Pancreas (tissue), 10 donors: ENCODE data around the gene CCDC80. TPM values are rescaled to one million over a fixed set of nuclear protein-coding genes. Genes with fewer than 3 reads are reported as not detected.

ENCODE experiments used
- ATAC-seq, 4 donors: fragments of 200-7000 bp; cut with Tn5 transposase; one replicate each; pipeline versions ENCODE4 v1.8.0 to v1.9.1; 2020; ENCODE audit warnings: mild to moderate bottlenecking in 4 of 4, moderate library complexity in 4 of 4
- DNase-seq, 6 donors: peaks; one replicate each; pipeline ENCODE4 v3.0.0-alpha.2; 2020
- FAIRE-seq: peaks from 2 replicates; lab custom pipeline; 2012; peaks lifted over from hg19 to GRCh38; lab: Jason Lieb, UNC
- H3K27ac ChIP-seq, 4 donors: fragments of 200-600 bp; sonication (generic); 1 replicate in 3 of 4; 2 replicates in 1 of 4; pipeline versions ENCODE4 v1.5.0 to v1.8.0; 2020
- H3K27me3 ChIP-seq, 4 donors: fragments of 200-600 bp; one replicate each; pipeline ENCODE4 v1.8.0; 2021
- H3K36me3 ChIP-seq, 3 donors: fragments of 200-600 bp; sonication (generic) in 1 of 3; one replicate each; pipeline versions ENCODE4 v1.5.0 to v1.8.0; 2020 to 2021
- H3K4me1 ChIP-seq, 3 donors: fragments of 200-600 bp; one replicate each; pipeline ENCODE4 v1.8.0; 2021
- H3K4me3 ChIP-seq, 4 donors: fragments of 200-600 bp; sonication (generic) in 2 of 4; one replicate each; pipeline versions ENCODE4 v1.5.0 to v1.8.0; 2020 to 2021
- H3K9me3 ChIP-seq, 4 donors: fragments of 200-600 bp; one replicate each; pipeline ENCODE4 v1.8.0; 2021
- CTCF ChIP-seq, 4 donors: fragments of 200-600 bp; sonication (generic) in 3 of 4; IDR thresholded peaks; one replicate each; pipeline versions ENCODE4 v1.5.0 to v1.8.0; 2021; ENCODE audit warnings: antibody characterized with exemption in 4 of 4
- WGBS, 2 donors: extraction: QIAGEN DNeasy Blood & Tissue Kit; methylation state at CpG; one replicate each; pipeline ENCODE4 v1.1.7; 2013; 5-methylcytosine and 5-hydroxymethylcytosine counted together
- intact Hi-C, 3 donors: fragments of 100-400 bp; cut with DNase I; formaldehyde crosslinking; loops; one replicate each; pipeline versions ENCODE4 v1.11.1 to v1.14.2; 2022
- polyA plus RNA-seq, 2 donors: library from polyadenylated mRNA; stranded (reverse); fragments of 200-250 nt; gene quantifications; one replicate each; pipeline ENCODE4 v1.2.3, GENCODE V29; 2013
- total RNA-seq, 6 donors: library from RNA; stranded (reverse); fragmentation: NEBNext Ultra II Directional in 4 of 6; extraction: Animal tissue kit (Norgen Biotek cat#: 25700) in 4 of 6; gene quantifications; one replicate each; pipeline versions ENCODE4 v1.2.1 to v1.2.4, GENCODE V29; 2021 to 2023
- donor health status: healthy with polysubstance abuse.
- donor health status: DM: no; HTN: no; CAD: no; lungs with moderate emphysema.
- donor health status: DM: no; HTN: no; CAD: no.
- donor health status: control.
- donor health status: control.
- donor health status: Bipolar disorder and iron deficiency.
- donor health status: DM: yes; HTN: yes; CAD: no.
- donor health status: DM: no; HTN: no; CAD: no.
- donor health status: DM: no; HTN: no; CAD: no.
- donor health status: DM: yes; HTN: yes; CAD: no.

CCDC80 gene
- total and polyA plus RNA-seq, 8 donors: 6.1 to 100 (median 11.8) TPM

- H3K4me1 ChIP-seq: no peaks in the 10 kb centered on the region
- WGBS, 2 donors: 74 to 81% methylated on average over 1 of the region's 1 CpG
- no peaks in the 10 kb centered on the region for H3K27me3 ChIP-seq
- H3K27ac ChIP-seq: peak overlapping the region in 1 of 4 donors; percentile 6
- TF ChIP-seq CTCF (IDR thresholded peaks at IDR 0.05): no peak
- no peak overlapping the region for H3K4me3 ChIP-seq
- H3K36me3 ChIP-seq: no peaks in the 10 kb centered on the region
- intact Hi-C loops: no loop called here
- H3K9me3 ChIP-seq: no peaks in the 10 kb centered on the region
- DNase-seq (no peak), ATAC-seq (peak in 3 of 4 donors; percentile 22 to 36 (median 24)), FAIRE-seq (peak; percentile 85)
These were observed 5.3 kb downstream of the CCDC80 start for GRCh38 chr3:112635674-112636073.

- no peak for TF ChIP-seq CTCF (IDR thresholded peaks at IDR 0.05)
- H3K27ac ChIP-seq: no peak overlapping the region
- H3K4me1 ChIP-seq: no peaks in the 10 kb centered on the region
- ATAC-seq: no peak
- FAIRE-seq: no peak
- WGBS, 2 donors: 78 to 84% methylated on average over 4 of the region's 4 CpGs
- intact Hi-C loops: no loop called here
- no peaks in the 10 kb centered on the region for H3K36me3 ChIP-seq
- no peaks in the 10 kb centered on the region for H3K27me3 ChIP-seq
- no peak overlapping the region for H3K4me3 ChIP-seq
- no peak for DNase-seq
- H3K9me3 ChIP-seq: no peaks in the 10 kb centered on the region
These were observed 6.0 kb downstream of the CCDC80 start for GRCh38 chr3:112634786-112635541.

GRCh38 chr3:112633757-112634156 lies 7.2 kb downstream of the CCDC80 start:
- FAIRE-seq (no peak), DNase-seq (no peak), ATAC-seq (no peak)
- no peak overlapping the region for H3K4me3 ChIP-seq
- WGBS, 2 donors: 39 to 58% methylated on average over 1 of the region's 1 CpG
- no peaks in the 10 kb centered on the region for H3K4me1 ChIP-seq
- no peaks in the 10 kb centered on the region for H3K9me3 ChIP-seq
- no peaks in the 10 kb centered on the region for H3K27me3 ChIP-seq
- no peaks in the 10 kb centered on the region for H3K36me3 ChIP-seq
- H3K27ac ChIP-seq: no peak overlapping the region
- intact Hi-C loops: no loop called here
- TF ChIP-seq CTCF (IDR thresholded peaks at IDR 0.05): no peak

GRCh38 chr3:112633191-112633590 lies 7.8 kb downstream of the CCDC80 start:
- FAIRE-seq (no peak), DNase-seq (no peak), ATAC-seq (no peak)
- TF ChIP-seq CTCF (IDR thresholded peaks at IDR 0.05): no peak
- Histone ChIP-seq H3K27ac (no peak overlapping the region), H3K36me3 (no peaks in the 10 kb centered on the region), H3K27me3 (no peaks in the 10 kb centered on the region), H3K9me3 (no peaks in the 10 kb centered on the region), H3K4me3 (no peak overlapping the region), H3K4me1 (no peaks in the 10 kb centered on the region)
- 47 to 53% methylated on average over 3 of the region's 3 CpGs for WGBS, 2 donors
- intact Hi-C loops: no loop called here

GRCh38 chr3:112632596-112632995 lies 8.3 kb downstream of the CCDC80 start:
- Histone ChIP-seq H3K4me3 (no peak overlapping the region), H3K9me3 (no peaks in the 10 kb centered on the region), H3K27me3 (no peaks in the 10 kb centered on the region), H3K27ac (no peak overlapping the region), H3K4me1 (no peaks in the 10 kb centered on the region), H3K36me3 (no peaks in the 10 kb centered on the region)
- intact Hi-C loops: no loop called here
- ATAC-seq (no peak), DNase-seq (no peak), FAIRE-seq (no peak)
- 38 to 50% methylated on average over 4 of the region's 4 CpGs for WGBS, 2 donors
- no peak for TF ChIP-seq CTCF (IDR thresholded peaks at IDR 0.05)
